ENCODE data around the gene HAP1.
"Not testable (repeated sequence)": the region's sequence is repeated elsewhere in the genome, so short reads cannot be mapped to it uniquely, and the experiment has no call there.

Gene HAP1

GRCh38 chr17:41689497-41690299, 44.7 kb downstream of the HAP1 start:
- TF ChIP-seq JUND (IDR thresholded peaks at IDR 0.05; ENCODE audit: low read depth): no peak
- in situ Hi-C loops (cut with HindIII; ENCODE audit: low pct_unique_long_range_greater_than_20kb, low sequenced_read_pairs): no loop called here
- DNase-seq (ENCODE audit: low read depth in 1 of 2, low spot score in 1 of 2): peak in 1 of 2 experiments; percentile 82

- TF ChIP-seq JUND (IDR thresholded peaks at IDR 0.05; ENCODE audit: low read depth): no peak
- DNase-seq (ENCODE audit: low read depth in 1 of 2, low spot score in 1 of 2): peak; percentile 93 to 100
- in situ Hi-C loops (cut with HindIII; ENCODE audit: low pct_unique_long_range_greater_than_20kb, low sequenced_read_pairs): no loop called here
These were observed 45.6 kb downstream of the HAP1 start, which contains the start of gene EIF1 for GRCh38 chr17:41688641-41689496. Gene EIF1, plus strand, starts transcription at chr17:41688885. Its CDS starts 154 bp downstream, at chr17:41689039.

GRCh38 chr17:41687828-41688640, 46.4 kb downstream of the HAP1 start:
- in situ Hi-C loops (cut with HindIII; ENCODE audit: low pct_unique_long_range_greater_than_20kb, low sequenced_read_pairs): no loop called here
- DNase-seq (ENCODE audit: low read depth in 1 of 2, low spot score in 1 of 2): peak in 1 of 2 experiments; percentile 83
- TF ChIP-seq JUND (IDR thresholded peaks at IDR 0.05; ENCODE audit: low read depth): no peak

- in situ Hi-C loops (cut with HindIII; ENCODE audit: low pct_unique_long_range_greater_than_20kb, low sequenced_read_pairs): no loop called here
- no peak for TF ChIP-seq JUND (IDR thresholded peaks at IDR 0.05; ENCODE audit: low read depth)
- no peak for DNase-seq (ENCODE audit: low read depth in 1 of 2, low spot score in 1 of 2)
These were observed 48.2 kb downstream of the HAP1 start for GRCh38 chr17:41686281-41686680.

GRCh38 chr17:41685753-41686152, 48.7 kb downstream of the HAP1 start:
- DNase-seq (ENCODE audit: low read depth in 1 of 2, low spot score in 1 of 2); in situ Hi-C loops (cut with HindIII; ENCODE audit: low pct_unique_long_range_greater_than_20kb, low sequenced_read_pairs): not testable (repeated sequence)

- TF ChIP-seq JUND (IDR thresholded peaks at IDR 0.05; ENCODE audit: low read depth): no peak
- DNase-seq (ENCODE audit: low read depth in 1 of 2, low spot score in 1 of 2): no peak
- in situ Hi-C loops (cut with HindIII; ENCODE audit: low pct_unique_long_range_greater_than_20kb, low sequenced_read_pairs): no loop called here
These were observed 50.4 kb downstream of the HAP1 start for GRCh38 chr17:41684035-41684434.

GRCh38 chr17:41683441-41684007, 50.9 kb downstream of the HAP1 start:
- no peak for DNase-seq (ENCODE audit: low read depth in 1 of 2, low spot score in 1 of 2)
- in situ Hi-C loops (cut with HindIII; ENCODE audit: low pct_unique_long_range_greater_than_20kb, low sequenced_read_pairs): no loop called here
- TF ChIP-seq JUND (IDR thresholded peaks at IDR 0.05; ENCODE audit: low read depth): no peak

- in situ Hi-C loops (cut with HindIII; ENCODE audit: low pct_unique_long_range_greater_than_20kb, low sequenced_read_pairs): no loop called here
- no peak for DNase-seq (ENCODE audit: low read depth in 1 of 2, low spot score in 1 of 2)
- no peak for TF ChIP-seq JUND (IDR thresholded peaks at IDR 0.05; ENCODE audit: low read depth)
These were observed 51.8 kb downstream of the HAP1 start for GRCh38 chr17:41682631-41683030.

GRCh38 chr17:41681776-41682175, 52.7 kb downstream of the HAP1 start:
- TF ChIP-seq JUND (IDR thresholded peaks at IDR 0.05; ENCODE audit: low read depth): no peak
- no peak for DNase-seq (ENCODE audit: low read depth in 1 of 2, low spot score in 1 of 2)
- in situ Hi-C loops (cut with HindIII; ENCODE audit: low pct_unique_long_range_greater_than_20kb, low sequenced_read_pairs): no loop called here

- DNase-seq (ENCODE audit: low read depth in 1 of 2, low spot score in 1 of 2): no peak
- TF ChIP-seq JUND (IDR thresholded peaks at IDR 0.05; ENCODE audit: low read depth): no peak
- in situ Hi-C loops (cut with HindIII; ENCODE audit: low pct_unique_long_range_greater_than_20kb, low sequenced_read_pairs): no loop called here
These were observed 53.9 kb downstream of the HAP1 start for GRCh38 chr17:41680426-41681040.

- DNase-seq (ENCODE audit: low read depth in 1 of 2, low spot score in 1 of 2): no peak
- in situ Hi-C loops (cut with HindIII; ENCODE audit: low pct_unique_long_range_greater_than_20kb, low sequenced_read_pairs): no loop called here
- TF ChIP-seq JUND (IDR thresholded peaks at IDR 0.05; ENCODE audit: low read depth): no peak
These were observed 54.6 kb downstream of the HAP1 start for GRCh38 chr17:41679740-41680425.

Measured in T47D (cell line).